Activated CD4-positive, alpha-beta memory T cell treated with anti-CD3 and anti-CD28 coated beads, Interleukin-2, amount 10 ng/mL, durations not matched to agents 7 days and 5 days (primary cell): ENCODE measurements around the gene PCDHB8. TPM values are rescaled to one million over a fixed set of nuclear protein-coding genes. Genes with fewer than 3 reads are reported as not detected.
"Not testable (repeated sequence)": the region's sequence is repeated elsewhere in the genome, so short reads cannot be mapped to it uniquely, and the experiment has no call there.

Experiments
- CTCF ChIA-PET: fragments of 350-600 bp; sonication (Branson Sonifier 250); formaldehyde crosslinking; loops from one replicate; lab custom pipeline; 2021; ENCODE audit warnings: antibody characterized with exemption, inconsistent platforms; lab: Charles Lee
- POLR2A ChIA-PET: fragments of 350-600 bp; sonication (Branson Sonifier 250); formaldehyde crosslinking; loops from one replicate; lab custom pipeline; 2021; ENCODE audit warnings: antibody characterized with exemption; lab: Charles Lee
- DNase-seq: peaks from one replicate; pipeline ENCODE4 v3.0.0-alpha.2; 2020
- H3K27ac Mint-ChIP-seq: one replicate; pipeline ENCODE4 v1.8.0; 2021; ENCODE audit warnings: mild to moderate bottlenecking, mixed read lengths
- H3K27me3 Mint-ChIP-seq: one replicate; pipeline ENCODE4 v1.8.0; 2021; ENCODE audit warnings: mixed read lengths
- H3K36me3 Mint-ChIP-seq: one replicate; pipeline ENCODE4 v1.8.0; 2021; ENCODE audit warnings: low read depth, mixed read lengths
- H3K4me1 Mint-ChIP-seq: one replicate; pipeline ENCODE4 v1.8.0; 2021; ENCODE audit warnings: mixed read lengths
- H3K4me3 Mint-ChIP-seq: one replicate; pipeline ENCODE4 v1.8.0; 2021; ENCODE audit warnings: mild to moderate bottlenecking, mixed read lengths
- H3K9me3 Mint-ChIP-seq: one replicate; pipeline ENCODE4 v1.8.0; 2021; ENCODE audit warnings: mixed read lengths
- total RNA-seq, 2 experiments: library from RNA; stranded (reverse); gene quantifications; one replicate each; pipeline ENCODE4 v1.2.3, GENCODE V29; 2021

Gene PCDHB8
- not detected for total RNA-seq

DNA sequence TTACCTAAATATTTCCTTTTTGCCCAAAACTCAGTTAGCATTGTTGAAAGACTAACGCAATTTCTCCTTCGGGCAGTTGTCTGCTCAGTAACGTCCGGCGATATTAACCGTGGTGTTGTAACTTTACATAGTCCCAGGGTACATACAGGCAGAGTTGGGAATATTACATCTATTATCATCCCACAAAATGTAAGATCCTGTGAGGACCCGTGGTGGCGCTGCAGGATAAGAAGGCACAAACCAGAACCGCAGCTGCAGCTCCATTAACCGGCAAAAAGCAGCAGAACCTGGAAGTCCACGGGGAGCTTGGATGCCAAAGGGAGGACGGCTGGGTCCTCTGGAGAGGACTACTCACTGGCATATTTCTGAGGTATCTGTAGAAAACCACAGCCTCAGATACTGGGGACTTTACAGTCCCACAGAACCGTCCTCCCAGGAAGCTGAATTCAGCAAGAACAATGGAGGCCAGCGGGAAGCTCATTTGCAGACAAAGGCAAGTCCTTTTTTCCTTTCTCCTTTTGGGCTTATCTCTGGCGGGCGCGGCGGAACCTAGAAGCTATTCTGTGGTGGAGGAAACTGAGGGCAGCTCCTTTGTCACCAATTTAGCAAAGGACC lies at the start of gene PCDHB8:
TSS of gene PCDHB8 (plus strand) at position 214 of the 615 bp plus-strand sequence. CDS start at position 459, 245 bp downstream.
- H3K4me1 Mint-ChIP-seq, H3K27ac Mint-ChIP-seq, POLR2A ChIA-PET, H3K4me3 Mint-ChIP-seq, H3K36me3 Mint-ChIP-seq, H3K27me3 Mint-ChIP-seq, DNase-seq: not testable (repeated sequence)
- CTCF ChIA-PET = interaction anchor here (0.5 to 0.8 kb wide), 2 partner anchors 14 to 70 kb away, joined by 3 to 4 read pairs; partner anchors contain the start of gene PCDHB10
- peaks cover 15% of the 10 kb centered on the region for H3K9me3 Mint-ChIP-seq

DNA sequence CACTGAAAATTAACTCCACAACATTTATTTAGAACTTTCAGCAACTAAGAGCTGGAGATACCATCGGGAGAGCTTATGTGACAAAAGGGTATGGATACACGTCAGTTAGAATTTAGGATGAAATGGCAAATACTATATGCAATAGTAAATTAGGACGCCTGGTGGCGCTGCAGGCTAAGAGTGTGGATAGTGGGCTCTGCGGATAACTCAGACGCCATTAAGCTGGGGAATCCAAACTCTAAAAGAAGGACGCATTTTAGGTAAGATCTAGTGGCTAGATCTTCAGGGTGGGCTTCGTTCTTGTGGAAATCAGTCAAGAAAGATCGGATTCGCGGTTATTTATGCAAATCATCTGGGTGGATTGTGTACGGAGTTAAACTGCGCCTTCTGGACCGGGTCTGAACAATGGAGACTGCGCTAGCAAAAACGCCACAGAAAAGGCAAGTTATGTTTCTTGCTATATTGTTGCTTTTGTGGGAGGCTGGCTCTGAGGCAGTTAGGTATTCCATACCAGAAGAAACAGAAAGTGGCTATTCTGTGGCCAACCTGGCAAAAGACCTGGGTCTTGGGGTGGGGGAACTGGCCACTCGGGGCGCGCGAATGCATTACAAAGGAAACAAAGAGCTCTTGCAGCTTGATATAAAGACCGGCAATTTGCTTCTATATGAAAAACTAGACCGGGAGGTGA lies 42.4 kb upstream of the PCDHB8 start, which contains the start of gene PCDHB5:
TSS of gene PCDHB5 (plus strand) at position 177 of the 688 bp plus-strand sequence. CDS start at position 406, 229 bp downstream.
- DNase-seq = no peak

DNA sequence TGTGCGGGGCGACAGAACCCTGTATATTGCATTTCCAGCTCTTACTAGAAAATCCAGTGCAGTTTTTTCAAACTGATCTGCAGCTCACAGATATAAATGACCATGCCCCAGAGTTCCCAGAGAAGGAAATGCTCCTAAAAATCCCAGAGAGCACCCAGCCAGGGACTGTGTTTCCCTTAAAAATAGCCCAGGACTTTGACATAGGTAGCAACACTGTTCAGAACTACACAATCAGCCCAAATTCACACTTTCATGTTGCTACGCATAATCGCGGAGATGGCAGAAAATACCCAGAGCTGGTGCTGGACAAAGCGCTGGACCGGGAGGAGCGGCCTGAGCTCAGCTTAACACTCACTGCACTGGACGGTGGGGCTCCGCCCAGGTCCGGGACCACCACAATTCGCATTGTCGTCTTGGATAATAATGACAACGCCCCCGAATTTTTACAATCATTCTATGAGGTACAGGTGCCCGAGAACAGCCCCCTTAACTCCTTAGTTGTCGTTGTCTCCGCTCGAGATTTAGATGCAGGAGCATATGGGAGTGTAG lies 41.8 kb upstream of the PCDHB8 start:
- Mint-ChIP-seq H3K27ac (no peak overlapping the region), H3K27me3 (no peaks in the 10 kb centered on the region), H3K36me3 (peaks cover 4% of the 10 kb centered on the region), H3K9me3 (peaks cover 16% of the 10 kb centered on the region), H3K4me3 (no peak overlapping the region), H3K4me1 (no peaks in the 10 kb centered on the region)
- no peak for DNase-seq
- ChIA-PET POLR2A (no interaction called here), CTCF (no interaction called here)

More for the DNA sequence above, 42.4 kb upstream of the PCDHB8 start, which contains the start of gene PCDHB5:
- POLR2A ChIA-PET = no interaction called here
- CTCF ChIA-PET = no interaction called here
- H3K4me3 Mint-ChIP-seq = peak within 1 kb of the TSS; percentile 13
- H3K36me3 Mint-ChIP-seq = peaks cover 4% of the 10 kb centered on the region
- H3K4me1 Mint-ChIP-seq = no peaks in the 10 kb centered on the region
- H3K27ac Mint-ChIP-seq = no peak within 1 kb of the TSS
- peaks cover 18% of the 10 kb centered on the region for H3K9me3 Mint-ChIP-seq
- no peaks in the 10 kb centered on the region for H3K27me3 Mint-ChIP-seq

DNA sequence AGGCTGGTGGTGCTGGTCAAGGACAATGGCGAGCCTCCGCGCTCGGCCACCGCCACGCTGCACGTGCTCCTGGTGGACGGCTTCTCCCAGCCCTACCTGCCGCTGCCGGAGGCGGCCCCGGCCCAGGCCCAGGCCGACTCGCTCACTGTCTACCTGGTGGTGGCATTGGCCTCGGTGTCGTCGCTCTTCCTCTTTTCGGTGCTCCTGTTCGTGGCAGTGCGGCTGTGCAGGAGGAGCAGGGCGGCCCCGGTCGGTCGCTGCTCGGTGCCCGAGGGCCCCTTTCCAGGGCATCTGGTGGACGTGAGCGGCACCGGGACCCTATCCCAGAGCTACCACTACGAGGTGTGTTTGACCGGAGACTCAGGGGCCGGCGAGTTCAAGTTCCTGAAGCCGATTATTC lies 40.2 kb upstream of the PCDHB8 start:
- H3K4me1 Mint-ChIP-seq, CTCF ChIA-PET, H3K27ac Mint-ChIP-seq, H3K36me3 Mint-ChIP-seq, H3K27me3 Mint-ChIP-seq, H3K4me3 Mint-ChIP-seq, POLR2A ChIA-PET, DNase-seq: not testable (repeated sequence)
- peaks cover 15% of the 10 kb centered on the region for H3K9me3 Mint-ChIP-seq

DNA sequence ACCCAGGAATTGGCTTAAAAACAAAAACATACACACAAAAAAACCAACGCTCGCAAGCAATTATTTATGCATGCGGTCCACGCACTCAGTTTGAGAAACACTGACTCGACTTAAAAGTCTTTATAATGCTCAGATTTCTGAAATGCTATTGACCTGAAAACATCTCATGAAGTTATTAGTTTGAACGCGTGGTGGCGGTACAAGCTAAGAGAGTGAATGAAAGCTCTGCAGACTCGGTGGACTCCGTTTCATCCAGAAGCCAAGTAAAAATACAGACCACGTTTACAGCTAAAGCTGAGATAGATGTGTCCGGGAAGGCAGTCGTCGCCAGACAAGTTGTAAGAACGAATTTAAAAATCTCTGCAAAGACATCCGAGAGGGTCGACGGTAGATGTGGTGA lies 27.8 kb upstream of the PCDHB8 start, which contains the start of gene PCDHB6:
TSS of gene PCDHB6 (plus strand) at position 246 of the 400 bp plus-strand sequence. CDS start 201 bp downstream, outside the sequence.
- H3K27ac Mint-ChIP-seq = no peak within 1 kb of the TSS
- ChIA-PET POLR2A (no interaction called here), CTCF (interaction anchor here (0.9 kb wide), 1 partner anchor 33 kb away, joined by 3 read pairs; no protein-coding TSS in a partner anchor)
- H3K4me1 Mint-ChIP-seq = no peaks in the 10 kb centered on the region
- H3K36me3 Mint-ChIP-seq = peaks cover 7% of the 10 kb centered on the region
- H3K27me3 Mint-ChIP-seq = peaks cover 6% of the 10 kb centered on the region
- H3K9me3 Mint-ChIP-seq = peaks cover 13% of the 10 kb centered on the region
- no peak for DNase-seq
- H3K4me3 Mint-ChIP-seq = no peak within 1 kb of the TSS

DNA sequence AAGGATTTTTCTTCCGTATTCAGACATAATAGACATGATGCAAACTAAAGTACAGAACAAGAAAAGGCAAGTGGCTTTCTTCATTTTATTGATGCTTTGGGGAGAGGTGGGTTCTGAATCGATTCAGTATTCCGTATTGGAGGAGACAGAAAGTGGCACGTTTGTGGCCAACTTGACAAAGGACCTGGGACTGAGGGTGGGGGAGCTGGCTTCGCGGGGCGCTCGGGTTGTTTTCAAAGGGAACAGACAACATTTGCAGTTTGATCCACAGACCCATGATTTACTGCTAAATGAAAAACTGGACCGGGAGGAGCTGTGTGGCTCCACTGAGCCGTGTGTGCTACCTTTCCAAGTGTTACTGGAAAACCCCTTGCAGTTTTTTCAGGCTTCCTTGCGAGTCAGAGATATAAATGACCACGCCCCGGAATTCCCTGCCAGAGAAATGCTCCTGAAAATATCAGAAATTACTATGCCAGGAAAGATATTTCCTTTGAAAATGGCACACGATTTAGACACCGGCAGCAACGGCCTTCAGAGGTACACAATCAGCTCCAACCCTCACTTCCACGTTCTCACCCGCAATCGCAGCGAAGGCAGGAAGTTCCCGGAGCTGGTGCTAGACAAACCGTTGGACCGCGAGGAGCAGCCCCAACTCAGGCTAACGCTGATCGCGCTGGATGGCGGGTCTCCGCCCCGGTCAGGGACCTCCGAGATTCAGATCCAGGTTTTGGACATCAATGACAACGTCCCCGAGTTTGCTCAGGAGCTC lies 27.2 kb upstream of the PCDHB8 start:
- POLR2A ChIA-PET = no interaction called here
- CTCF ChIA-PET = interaction anchor here (0.9 kb wide), 1 partner anchor 33 kb away, joined by 3 read pairs; no protein-coding TSS in a partner anchor
- no peaks in the 10 kb centered on the region for H3K4me1 Mint-ChIP-seq
- DNase-seq = no peak
- H3K27ac Mint-ChIP-seq = no peak overlapping the region
- peaks cover 13% of the 10 kb centered on the region for H3K9me3 Mint-ChIP-seq
- no peak overlapping the region for H3K4me3 Mint-ChIP-seq
- H3K36me3 Mint-ChIP-seq = peaks cover 7% of the 10 kb centered on the region
- peaks cover 6% of the 10 kb centered on the region for H3K27me3 Mint-ChIP-seq

DNA sequence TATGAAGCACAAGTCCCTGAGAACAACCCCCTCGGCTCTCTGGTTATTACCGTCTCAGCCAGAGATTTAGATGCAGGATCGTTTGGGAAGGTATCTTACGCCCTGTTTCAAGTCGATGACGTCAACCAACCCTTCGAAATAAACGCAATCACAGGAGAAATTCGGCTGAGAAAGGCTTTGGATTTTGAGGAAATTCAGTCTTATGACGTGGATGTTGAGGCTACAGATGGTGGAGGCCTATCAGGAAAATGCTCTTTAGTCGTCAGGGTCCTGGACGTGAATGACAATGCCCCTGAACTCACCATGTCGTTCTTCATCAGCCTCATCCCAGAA lies 26.6 kb upstream of the PCDHB8 start:
- ChIA-PET CTCF (no interaction called here), POLR2A (no interaction called here)
- no peaks in the 10 kb centered on the region for H3K4me1 Mint-ChIP-seq
- H3K27ac Mint-ChIP-seq = no peak overlapping the region
- H3K4me3 Mint-ChIP-seq = no peak overlapping the region
- no peak for DNase-seq
- H3K36me3 Mint-ChIP-seq = peaks cover 7% of the 10 kb centered on the region
- H3K9me3 Mint-ChIP-seq = peaks cover 13% of the 10 kb centered on the region
- H3K27me3 Mint-ChIP-seq = peaks cover 6% of the 10 kb centered on the region

DNA sequence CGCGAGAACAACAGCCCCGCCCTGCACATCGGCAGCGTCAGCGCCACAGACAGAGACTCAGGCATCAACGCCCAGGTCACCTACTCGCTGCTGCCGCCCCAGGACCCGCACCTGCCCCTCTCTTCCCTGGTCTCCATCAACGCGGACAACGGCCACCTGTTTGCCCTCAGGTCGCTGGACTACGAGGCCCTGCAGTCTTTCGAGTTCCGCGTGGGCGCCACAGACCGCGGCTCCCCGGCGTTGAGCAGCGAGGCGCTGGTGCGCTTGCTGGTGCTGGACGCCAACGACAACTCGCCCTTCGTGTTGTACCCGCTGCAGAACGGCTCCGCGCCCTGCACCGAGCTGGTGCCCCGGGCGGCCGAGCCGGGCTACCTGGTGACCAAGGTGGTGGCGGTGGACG lies 26.0 kb upstream of the PCDHB8 start:
- H3K27me3 Mint-ChIP-seq, H3K27ac Mint-ChIP-seq, H3K36me3 Mint-ChIP-seq, H3K4me1 Mint-ChIP-seq, POLR2A ChIA-PET, DNase-seq, CTCF ChIA-PET, H3K4me3 Mint-ChIP-seq: not testable (repeated sequence)
- peaks cover 13% of the 10 kb centered on the region for H3K9me3 Mint-ChIP-seq

DNA sequence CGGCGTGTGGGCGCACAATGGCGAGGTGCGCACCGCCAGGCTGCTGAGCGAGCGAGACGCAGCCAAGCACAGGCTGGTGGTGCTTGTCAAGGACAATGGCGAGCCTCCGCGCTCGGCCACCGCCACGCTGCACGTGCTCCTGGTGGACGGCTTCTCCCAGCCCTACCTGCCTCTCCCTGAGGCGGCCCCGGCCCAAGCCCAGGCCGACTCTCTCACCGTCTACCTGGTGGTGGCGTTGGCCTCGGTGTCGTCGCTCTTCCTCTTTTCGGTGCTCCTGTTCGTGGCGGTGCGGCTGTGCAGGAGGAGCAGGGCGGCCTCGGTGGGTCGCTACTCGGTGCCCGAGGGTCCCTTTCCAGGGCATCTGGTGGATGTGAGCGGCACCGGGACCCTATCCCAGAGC lies 25.5 kb upstream of the PCDHB8 start:
- H3K36me3 Mint-ChIP-seq, CTCF ChIA-PET, H3K4me1 Mint-ChIP-seq, H3K27me3 Mint-ChIP-seq, DNase-seq, H3K4me3 Mint-ChIP-seq, POLR2A ChIA-PET, H3K27ac Mint-ChIP-seq: not testable (repeated sequence)
- H3K9me3 Mint-ChIP-seq = peaks cover 15% of the 10 kb centered on the region

DNA sequence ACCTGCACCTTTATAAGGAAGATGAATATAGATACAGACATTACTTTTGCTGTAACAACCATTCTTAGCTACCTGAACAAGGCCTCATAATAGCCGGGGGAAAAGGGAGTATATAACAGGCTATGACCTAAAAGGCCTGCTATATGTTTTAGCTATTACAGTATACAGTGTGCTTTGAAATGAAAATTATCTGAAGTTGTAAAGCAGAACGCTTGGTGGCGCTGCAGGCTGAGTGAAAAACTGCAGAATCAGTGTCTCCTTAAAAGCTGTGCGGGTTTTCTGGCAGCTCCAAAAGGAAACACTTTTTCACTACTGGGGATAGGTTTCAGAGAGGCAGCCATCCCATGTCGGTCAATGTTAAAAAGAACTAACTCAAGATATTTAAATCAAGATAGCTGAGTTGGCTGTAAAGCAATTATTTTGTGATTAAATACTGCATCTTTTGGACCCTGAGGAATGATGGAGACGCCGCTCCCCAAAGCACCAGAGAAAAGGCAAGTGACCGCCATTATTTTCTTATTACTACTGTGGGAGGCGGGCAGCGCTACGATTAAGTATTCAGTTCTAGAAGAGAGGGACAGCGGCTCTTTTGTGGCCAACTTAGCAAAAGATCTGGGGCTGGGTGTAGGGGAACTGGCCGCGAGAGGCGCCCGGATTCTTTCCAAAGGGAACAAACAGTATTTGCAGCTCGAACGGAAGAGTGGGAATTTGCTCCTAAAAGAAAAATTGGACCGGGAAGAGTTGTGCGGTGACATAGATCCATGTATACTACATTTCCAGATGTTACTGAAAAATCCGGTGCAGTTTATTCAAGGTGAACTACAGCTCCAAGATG lies 21.8 kb upstream of the PCDHB8 start:
- CTCF ChIA-PET = no interaction called here
- no peaks in the 10 kb centered on the region for H3K4me1 Mint-ChIP-seq
- no peak overlapping the region for H3K4me3 Mint-ChIP-seq
- peaks cover 13% of the 10 kb centered on the region for H3K9me3 Mint-ChIP-seq
- no peak for DNase-seq
- no peak overlapping the region for H3K27ac Mint-ChIP-seq
- H3K36me3 Mint-ChIP-seq = peaks cover 2% of the 10 kb centered on the region
- no peaks in the 10 kb centered on the region for H3K27me3 Mint-ChIP-seq
- POLR2A ChIA-PET = no interaction called here

DNA sequence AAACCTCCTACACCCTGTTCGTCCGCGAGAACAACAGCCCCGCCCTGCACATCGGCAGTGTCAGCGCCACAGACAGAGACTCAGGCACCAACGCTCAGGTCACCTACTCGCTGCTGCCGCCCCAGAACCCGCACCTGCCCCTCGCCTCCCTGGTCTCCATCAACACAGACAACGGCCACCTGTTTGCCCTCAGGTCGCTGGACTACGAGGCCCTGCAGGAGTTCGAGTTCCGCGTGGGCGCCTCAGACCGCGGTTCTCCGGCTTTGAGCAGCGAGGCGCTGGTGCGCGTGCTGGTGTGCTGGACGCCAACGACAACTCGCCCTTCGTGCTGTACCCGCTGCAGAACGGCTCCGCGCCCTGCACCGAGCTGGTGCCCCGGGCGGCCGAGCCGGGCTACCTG lies 20.2 kb upstream of the PCDHB8 start:
- H3K36me3 Mint-ChIP-seq, H3K4me3 Mint-ChIP-seq, CTCF ChIA-PET, POLR2A ChIA-PET, H3K9me3 Mint-ChIP-seq, H3K27ac Mint-ChIP-seq, DNase-seq, H3K4me1 Mint-ChIP-seq, H3K27me3 Mint-ChIP-seq: not testable (repeated sequence)

DNA sequence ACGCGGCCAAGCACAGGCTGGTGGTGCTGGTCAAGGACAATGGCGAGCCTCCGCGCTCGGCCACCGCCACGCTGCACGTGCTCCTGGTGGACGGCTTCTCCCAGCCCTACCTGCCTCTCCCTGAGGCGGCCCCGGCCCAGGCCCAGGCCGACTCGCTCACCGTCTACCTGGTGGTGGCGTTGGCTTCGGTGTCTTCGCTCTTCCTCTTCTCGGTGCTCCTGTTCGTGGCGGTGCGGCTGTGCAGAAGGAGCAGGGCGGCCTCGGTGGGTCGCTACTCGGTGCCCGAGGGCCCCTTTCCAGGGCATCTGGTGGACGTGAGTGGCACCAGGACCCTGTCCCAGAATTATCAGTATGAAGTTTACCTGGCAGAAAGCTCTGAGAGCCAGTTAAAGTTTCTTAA lies 19.7 kb upstream of the PCDHB8 start:
- H3K27me3 Mint-ChIP-seq, POLR2A ChIA-PET, H3K4me3 Mint-ChIP-seq, CTCF ChIA-PET, DNase-seq, H3K4me1 Mint-ChIP-seq, H3K9me3 Mint-ChIP-seq, H3K36me3 Mint-ChIP-seq, H3K27ac Mint-ChIP-seq: not testable (repeated sequence)
